Measurements from ENCODE around the gene NUCKS1.

DNA sequence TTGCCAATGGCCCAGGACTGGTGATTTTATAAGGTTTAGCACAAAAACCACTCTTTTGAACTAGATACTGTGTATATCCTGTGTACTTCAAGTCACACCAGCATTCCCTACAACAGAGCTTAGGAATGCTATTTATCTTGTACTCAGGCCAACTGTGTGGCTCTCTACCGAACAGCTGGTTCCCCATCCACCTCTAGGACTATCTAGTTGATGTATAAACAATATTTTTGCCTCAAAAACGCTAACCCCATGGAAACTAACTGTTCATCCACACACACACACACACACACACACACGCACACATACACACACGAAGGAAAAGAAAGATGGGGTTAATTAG is 41.0 kb downstream of the NUCKS1 start:
- TF ChIP-seq EZH2 (IDR thresholded peaks at IDR 0.05), result no peak
- no peak for TF ChIP-seq POLR2AphosphoS5 (IDR thresholded peaks at IDR 0.05; ENCODE audit: borderline replicate concordance, low read depth, low read length)

All from SK-N-MC (cell line).